NCI-H146 treated with DMSO at 0.1 percent for 48 hours (cell line): ENCODE measurements around the gene COMMD7.

Source experiments
- DNase-seq: peaks from one replicate; lab custom pipeline; 2025; ENCODE audit not compliant: unreplicated experiment; lab: John Stamatoyannopoulos, UW

COMMD7 gene

DNA sequence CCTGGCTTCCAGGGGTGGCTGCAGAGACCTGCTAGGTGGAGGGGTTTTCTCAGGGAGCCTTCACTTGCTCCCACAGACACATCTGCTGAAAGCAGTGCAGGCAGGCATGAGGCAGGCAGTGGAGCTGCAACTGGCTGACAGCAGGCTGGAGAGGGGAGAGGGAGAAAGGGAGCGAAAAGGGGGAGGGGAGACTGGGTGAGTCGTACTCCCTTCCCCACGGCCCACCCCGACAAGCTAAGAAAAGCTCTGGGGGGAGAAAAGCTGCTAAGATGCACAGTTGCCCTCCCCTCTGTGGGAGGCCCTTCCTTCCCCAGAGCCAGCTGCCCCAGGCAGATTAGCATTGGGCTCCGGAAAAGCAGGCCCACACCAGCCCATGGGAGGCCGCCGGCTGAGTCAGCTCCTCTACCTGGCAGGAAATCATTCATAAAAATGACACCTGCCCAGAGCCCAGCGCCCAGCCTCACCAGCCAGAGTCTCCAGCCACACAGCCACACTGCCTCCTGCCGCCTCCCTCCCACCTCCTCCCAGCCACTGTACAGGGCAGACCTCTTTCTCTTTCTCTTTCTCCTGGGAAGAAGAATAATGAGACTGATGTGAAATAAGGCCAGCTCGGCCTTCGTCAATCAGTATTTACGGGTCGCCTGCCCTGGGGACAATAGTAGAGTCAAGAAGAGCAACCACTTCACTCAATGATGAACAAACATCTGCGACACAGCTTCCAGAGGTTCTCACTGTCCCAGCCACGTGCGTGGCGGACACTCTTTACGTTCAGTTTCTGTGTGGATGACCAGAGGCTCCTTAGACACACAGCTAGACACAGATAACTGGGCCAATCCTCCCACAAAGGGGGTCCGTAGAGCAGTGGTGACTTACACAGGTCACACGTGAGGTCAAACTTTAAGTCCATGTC lies 61.8 kb downstream of the COMMD7 start:
- DNase-seq, result peak; percentile 48

DNA sequence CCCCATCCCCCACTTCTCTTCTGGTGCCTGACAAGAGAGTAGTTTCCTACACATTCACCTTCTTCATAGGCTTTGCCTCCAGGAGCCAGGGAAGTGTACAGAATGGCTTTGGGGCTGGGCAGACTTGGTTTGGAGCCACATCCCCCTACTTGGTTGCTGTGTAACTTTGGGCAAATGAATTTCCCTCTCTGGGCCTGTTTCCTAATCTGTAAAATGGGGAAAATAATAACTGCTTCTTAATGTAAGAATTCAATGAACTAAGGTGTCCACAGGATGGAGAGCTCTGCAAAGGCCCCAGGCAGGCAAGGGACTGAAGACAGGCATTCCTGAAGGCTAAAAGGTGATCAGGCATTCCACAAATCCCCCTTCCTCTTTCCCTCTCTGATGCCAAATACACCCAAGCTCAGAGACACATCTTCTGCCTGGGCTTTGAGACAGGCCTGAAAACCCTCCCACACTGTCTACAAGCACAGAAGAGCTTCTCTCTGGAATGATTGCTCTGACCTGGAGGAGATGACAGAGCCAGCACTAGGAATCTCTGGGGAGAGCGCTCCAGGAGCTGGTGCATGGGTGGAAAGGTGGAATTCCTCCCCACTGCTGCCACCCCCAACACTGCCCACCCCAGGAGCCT lies 62.6 kb downstream of the COMMD7 start:
- no peak for DNase-seq

DNA sequence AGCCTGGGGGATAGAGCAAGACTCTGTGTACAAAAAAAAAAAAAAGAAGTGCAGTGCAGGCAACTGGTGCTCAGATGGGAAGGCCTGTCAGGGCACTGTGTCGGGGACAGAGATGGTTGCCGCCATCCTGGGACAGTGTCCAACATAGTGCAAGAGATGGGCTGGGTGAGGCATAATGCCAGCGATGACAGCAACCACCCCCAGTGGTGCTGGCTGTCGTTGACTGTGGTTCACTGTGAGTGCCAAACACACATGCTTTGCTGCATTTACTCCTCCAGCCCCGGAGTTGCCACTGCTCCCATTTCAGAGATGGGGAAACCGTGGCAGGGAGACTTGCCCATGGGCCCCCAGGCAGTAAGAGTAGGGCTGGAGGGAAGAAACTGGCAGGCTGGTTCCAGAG lies 64.3 kb downstream of the COMMD7 start:
- no peak for DNase-seq

DNA sequence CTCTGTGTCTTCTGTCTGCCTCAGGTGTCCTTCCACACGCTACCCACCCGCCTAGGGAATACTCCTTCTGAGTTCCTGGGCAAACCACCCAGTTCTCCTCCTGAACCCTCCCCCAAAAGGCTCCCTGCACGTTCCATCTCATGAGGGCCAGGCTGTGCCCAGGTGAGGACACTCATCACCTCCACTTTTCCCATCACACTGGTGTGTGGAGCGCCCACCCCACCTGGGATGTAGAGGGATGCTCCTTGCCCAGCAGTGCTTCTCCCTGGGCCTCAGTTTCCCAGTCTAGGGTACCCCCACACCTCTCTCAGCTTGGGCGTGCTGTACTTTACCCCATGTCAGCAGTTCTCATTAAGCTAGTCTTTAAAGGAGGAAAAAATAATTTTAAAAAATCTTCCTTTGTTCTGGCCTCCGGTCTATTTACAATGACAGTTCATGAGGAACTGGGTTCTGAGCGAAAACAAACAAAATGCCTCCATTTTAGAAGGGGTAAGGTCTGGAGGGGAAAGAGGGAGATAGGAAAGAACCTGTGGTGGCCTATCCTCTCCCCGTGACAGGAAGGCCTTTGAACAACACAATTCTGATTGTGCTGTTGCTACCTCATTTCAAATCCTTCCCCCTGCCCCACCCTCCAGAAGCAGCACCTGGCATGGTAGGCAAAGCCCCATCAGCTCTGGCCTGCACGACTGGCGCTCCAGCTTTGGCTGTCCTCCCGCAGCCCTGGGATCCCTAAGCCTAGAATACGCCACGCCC lies 67.9 kb downstream of the COMMD7 start:
- peak; percentile 55 for DNase-seq

DNA sequence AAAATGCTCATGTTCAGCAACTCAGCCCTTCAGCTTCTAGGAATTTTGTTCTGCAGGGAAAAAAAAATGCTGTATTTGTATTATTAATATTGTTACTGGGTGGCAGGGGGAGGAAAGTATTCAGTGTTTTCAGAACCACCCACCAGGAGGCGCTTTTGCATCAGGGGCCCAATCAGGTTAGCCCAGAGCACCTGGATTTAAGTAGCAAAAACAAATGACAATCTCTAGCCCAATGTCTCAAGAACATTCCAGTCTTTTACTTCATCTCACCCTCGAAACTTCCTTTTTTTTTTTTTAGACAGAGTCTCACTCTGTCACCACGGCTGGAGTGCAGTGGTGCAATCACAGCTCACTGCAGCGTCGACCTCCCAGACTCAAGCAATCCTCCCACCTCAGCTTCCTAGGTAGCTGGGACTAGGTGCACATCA lies 68.9 kb downstream of the COMMD7 start:
- peak; percentile 53 for DNase-seq

DNA sequence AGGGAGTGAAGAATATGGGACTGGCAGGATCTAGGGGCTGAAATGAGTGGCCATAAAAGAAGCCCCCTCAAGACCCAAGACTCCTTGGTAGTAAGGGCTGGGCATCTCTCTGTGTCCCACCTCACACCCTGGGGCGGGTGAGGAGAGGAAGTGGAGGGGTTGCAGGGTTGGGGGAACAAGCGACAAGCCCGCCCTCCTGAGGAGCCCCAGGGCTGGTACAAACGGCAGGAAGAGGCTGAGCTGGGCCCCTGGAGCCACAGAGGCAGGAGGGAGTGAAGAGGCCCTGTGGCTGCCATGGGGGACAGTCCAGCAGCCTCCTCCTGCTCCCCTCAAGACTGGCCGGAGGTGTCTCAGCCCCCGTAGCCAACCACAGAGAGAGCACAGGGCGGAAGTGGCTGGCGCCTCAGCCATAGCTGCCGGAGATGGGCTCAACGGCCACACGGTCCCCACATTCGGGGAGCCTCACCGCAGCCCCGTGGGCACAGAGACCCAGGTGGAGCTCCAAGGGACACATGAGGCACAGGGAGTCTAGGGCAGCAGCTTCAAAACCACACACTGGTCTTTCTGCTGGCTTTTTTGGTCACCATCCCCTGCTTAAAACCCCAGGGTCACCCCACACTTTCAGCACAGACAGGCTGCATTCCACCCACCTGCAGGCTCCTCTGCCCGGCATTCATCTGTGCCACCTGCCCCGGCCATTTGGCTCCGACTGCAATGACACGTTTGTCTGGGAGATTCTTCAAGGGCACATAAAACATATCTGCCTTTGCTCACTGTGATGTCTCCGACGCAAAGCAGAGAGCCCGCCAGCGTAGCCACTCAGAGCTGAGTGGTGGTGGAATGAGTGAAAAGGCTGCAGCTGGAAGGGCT lies 70.0 kb downstream of the COMMD7 start:
- DNase-seq, result no peak

DNA sequence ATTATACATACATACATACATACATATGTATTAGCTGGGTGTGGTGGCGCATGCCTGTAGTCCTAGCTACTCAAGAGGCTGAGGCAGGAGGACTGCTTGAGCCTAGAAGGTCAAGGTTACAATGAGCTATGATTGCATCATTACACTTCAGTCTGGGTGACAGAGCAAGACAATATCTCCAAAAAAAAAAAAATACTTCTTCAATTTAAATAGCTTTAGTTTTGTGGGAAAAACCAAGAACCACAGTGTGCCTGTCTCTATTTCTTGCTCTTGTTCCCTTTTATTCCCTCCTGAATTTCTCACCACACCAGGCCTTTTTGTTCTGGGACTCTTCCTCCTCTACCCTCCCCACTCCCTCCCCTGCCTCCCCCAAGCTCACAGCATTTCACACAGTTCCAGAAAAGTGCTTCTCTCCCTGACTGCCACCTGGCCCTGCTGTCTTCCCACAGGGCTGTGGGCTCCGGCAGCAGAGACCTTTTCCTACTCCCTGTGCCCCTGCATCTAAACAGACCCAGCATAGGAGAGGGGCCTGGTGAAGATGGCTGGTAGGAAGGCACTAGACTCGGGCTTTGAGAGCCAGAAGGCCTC lies 70.8 kb downstream of the COMMD7 start:
- DNase-seq, result no peak

DNA sequence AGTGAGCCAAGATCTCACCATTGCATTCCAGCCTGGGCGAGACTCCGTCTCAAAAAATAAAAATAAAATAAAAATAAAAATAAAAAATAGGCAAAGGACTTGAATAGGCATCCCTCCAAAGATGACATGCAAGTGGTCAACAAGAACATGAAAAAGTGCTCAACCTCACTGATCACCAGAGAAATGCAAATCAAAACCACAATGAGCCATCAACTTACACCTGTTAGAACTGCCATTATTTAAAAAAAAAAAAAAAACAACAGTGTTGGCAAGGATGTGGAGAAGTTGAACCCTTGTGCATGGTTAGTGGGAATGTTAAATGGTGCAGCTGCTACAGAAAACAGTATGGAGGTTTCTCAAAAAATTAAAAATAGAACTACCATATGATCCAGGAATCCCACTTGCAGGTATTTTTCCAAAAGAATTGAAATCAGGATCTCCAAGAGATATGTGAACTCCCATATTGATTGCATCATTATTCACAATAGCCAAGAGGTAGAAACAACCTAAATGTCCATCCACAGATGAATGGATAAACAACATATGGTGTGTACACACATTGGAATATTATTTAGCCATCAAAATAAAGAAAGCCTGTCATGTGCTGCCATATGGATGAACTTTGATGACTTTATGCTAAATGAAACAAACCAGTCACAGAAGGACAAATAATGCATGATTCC lies 72.4 kb downstream of the COMMD7 start:
- DNase-seq, result no peak

DNA sequence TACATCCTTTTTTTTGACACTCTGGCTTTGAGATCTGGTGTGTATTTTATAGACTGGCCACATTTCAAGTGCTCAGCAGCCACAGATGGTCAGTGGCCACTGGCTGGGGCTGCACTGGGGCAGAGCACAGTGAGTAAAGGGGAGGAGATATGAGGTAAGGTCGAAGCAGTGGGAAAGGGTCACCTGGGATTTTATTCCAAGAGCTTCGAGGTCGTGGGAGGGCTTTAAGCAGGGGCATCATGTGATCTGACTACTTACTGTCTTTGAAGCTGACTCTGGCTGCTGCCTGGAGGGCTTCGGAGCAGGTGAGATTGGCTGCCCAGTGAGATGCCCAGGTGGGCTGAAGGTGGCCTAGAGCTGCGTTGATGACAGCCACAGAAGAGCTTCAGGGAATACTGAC lies 76.2 kb downstream of the COMMD7 start:
- peak; percentile 16 for DNase-seq

DNA sequence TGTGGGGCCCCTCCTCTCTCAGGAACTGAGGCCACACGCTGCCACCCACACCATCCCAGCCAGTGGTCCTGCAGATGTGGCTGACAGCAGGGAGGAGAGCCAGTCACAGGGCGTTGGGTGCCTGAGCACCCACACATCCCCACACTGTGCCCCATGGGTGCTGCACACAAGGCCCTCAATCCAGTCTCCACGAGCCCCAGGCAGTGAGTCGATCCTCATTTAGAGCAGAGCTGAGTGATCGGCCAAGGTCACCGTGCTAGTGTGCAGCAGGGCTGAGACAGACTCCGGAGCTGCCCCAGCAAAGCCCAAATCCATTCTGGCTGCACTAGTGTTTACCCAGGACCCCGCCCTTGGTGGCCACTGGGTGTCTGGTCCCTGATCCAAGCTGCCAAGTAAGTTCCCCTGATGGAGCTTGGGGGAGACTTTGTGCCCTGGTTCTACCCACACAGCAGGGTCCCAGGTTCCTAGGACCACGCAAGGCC lies 78.5 kb downstream of the COMMD7 start:
- no peak for DNase-seq

DNA sequence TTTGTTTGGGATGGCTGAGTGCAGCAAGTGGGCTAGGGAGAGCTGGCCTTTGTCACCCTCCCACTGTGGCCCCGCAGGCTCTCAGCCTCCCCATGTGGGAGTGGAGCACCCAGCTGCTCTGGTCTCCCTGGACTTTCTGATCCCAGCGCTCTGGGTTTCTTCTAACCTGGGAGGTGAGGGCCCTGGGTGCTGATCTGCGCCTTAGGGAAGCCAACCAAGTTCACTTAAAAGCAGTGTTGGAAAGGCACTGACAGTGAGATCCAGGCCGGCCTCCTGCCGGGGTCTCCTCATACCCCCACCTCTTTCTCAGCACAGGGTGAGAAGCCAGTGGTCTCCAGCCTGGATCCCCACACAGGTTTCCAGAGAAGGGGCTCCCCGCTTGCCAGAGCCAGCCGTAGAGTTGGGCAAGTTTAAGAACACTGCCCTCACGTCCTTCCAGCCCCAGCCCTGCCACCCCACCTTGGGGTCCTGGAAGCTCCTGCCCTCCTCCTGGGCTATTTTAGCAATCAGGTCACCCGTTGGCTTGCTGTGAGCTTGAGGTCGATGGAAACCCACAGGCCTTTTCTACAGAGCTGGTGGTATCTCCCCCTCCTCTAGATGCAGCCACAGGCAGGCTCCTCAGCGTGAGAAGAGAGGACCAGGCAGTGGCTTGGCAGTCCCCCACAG lies 79.1 kb downstream of the COMMD7 start:
- no peak for DNase-seq

DNA sequence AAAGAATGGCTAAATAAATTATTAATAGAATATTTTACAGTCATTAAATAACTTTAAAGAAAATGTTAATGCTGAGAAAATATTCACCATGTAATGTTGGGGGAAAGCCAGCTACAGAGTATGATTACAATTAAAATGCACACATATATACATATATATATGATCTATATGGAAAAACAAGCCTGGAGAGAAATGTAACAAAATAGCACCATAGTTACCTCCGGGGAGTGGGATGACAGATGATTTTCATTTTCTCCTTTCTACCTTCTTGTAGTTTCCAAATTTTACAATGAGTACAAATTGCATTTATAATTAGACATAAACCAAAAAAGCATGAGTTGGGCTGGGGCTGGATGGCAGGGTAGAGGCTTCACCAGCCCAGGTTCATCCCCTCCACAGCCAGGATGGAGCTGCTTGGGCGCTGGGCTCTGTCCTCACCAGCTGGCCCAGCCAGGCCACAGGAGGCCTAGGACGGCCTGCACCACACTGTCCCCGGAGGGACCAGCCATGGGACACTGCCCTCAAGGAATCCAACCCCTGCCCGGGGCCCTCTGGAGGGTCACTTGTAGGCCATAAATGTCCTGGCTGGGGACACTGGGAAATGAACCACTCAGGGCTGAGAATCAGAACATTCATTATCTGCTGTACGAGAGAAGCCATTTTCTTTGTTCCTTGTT lies 79.8 kb downstream of the COMMD7 start:
- no peak for DNase-seq

DNA sequence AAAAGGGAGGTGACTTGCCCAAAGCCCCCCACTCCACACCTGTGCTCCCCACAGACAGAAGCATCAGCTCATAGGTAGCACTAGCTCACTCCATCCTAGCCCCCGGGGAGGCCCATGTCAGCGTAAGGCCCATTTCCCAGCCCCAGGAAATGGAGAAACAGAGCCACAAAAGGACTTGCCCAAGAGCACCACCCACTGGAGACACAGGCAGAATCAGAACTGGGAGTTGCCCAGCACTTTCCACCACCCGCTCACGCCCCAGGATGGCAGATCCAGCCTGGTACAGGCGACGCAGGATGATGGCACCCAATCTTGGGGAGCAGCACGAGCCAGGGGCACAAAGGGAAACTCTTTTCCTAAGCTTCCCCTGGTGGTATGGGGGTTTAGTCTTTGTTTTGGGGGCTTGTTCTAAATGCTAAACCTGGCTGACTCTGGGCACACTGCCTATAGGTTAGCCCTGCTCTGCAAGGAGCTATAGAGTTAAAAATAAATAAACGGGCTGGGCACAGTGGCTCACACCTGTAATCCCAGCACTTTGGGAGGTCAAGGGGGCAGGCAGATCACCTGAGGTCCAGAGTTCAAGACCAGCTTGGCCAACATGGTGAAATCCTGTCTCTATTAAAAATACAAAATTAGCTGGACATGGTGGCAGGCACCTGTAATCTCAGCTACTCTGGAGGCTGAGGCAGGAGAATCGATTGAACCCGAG lies 81.3 kb downstream of the COMMD7 start:
- DNase-seq, result no peak

DNA sequence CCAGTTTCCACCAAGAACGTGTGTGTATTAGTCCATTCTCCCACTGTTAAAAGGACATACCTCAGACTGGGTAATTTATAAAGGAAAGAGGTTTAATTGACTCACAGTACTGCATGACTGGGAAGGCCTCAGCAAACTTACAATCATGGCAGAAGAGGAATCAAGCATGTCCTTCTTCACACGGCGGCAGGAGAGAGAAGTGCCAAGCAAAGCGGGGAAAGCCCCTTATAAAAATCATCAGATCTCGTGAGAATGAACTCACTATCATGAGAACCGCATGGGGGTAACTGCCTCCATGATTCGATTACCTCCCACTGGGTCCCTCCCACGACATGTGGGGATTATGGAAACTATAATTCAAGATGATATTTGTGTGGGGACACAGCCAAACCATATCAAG lies 82.6 kb downstream of the COMMD7 start:
- DNase-seq, result no peak

DNA sequence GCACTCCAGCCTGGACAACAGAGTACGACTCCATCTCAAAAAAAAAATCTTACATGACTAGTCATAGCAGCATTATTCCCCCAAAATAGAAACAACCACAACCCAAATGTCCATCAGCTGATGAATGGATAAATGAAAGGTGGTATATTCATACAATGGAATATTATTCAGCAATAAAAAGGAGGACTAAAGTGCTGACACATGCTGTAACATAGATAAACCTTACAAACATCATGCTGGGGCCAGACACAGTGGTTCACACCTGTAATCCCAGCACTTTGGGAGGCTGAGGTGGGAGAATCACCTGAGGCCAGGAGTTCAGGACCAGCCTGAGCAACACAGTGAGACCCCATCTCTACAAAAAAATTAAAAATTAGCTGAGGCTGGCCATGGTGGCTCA lies 86.4 kb downstream of the COMMD7 start:
- no peak for DNase-seq

DNA sequence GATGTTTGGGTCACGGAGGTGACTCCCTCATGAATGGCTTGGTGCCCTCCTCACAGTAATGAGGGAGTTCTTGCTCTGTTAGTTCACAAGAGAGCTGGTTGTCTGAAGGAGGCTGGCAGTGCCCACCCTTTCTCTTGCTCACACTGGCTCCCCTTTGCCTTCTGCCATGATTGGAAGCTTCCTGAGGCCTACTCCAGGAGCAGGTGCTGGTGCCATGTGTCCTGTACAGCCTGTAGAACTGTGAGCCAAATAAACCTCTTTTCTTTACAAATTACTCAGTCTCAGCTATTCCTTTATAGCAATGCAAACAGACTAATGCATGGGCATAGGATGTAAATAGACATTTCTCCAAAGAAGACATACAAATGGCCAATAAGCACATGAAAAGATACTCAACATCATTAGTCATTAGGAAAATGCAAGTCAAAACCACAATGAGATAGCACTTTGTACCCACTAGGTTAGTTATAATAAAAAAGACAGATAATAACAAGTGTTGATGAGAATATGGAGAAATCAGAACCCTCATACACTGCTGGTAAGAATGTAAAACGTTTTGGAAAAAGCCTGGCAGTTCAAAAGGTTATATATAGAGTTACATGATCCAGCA lies 87.3 kb downstream of the COMMD7 start:
- no peak for DNase-seq

DNA sequence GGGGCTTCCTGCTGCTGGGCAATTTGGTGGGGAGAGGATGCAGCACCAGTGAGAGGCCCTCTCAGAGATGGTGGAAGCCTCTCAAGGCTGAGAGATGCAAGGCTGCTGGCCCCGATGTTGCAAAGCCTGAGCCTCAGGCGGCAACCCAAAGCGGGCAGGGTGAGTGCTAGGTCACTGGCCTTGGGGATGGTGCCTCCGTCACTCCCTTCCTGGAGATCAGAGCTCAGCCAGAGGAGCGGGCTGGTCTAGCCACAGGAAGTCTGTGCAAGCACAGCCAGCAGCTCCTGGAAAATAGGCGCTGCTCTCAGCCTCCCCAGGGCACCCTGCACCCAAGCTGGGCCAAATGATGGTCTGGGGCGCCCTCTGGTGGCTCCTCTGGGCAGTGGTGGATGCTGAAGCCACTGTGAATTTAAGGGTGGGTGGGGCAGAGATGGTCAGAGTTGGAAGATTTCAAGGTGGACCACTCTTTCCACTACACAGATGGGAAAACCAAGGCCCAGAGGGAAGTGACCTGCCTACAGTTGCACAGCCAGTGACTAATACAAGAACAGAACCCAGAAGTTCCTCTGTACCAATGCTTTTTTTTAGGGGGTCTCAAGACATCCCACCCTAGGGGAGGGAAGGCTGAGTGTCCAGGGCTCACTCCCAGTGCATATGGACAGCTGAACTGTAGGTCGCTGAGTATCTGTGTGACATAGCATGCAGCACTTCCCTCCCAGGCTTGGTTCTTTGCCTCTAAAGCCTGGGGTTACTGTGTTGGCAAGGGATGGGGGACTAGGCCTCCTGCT lies 90.3 kb downstream of the COMMD7 start:
- DNase-seq, result peak; percentile 90
